MG63 (cell line): Measurements from ENCODE around the gene SETBP1. TPM values are rescaled to one million over a fixed set of nuclear protein-coding genes. Genes with fewer than 3 reads are reported as not detected.

Experiments
- DNase-seq: peaks from one replicate; pipeline ENCODE4 v3.0.0-alpha.2; 2020
- H3K27me3 ChIP-seq: fragments of 250-450 bp; sonication (Bioruptor Pico); 2 replicates; pipeline ENCODE4 v1.5.1; 2020; ENCODE audit warnings: mild to moderate bottlenecking, moderate library complexity
- H3K36me3 ChIP-seq: fragments of 250-450 bp; sonication (Bioruptor Pico); 2 replicates; pipeline ENCODE4 v1.5.1; 2020; ENCODE audit warnings: mild to moderate bottlenecking, moderate library complexity
- H3K4me3 ChIP-seq: fragments of 250-450 bp; sonication (Bioruptor Pico); 2 replicates; pipeline ENCODE4 v1.5.1; 2020; ENCODE audit warnings: mild to moderate bottlenecking, moderate library complexity
- H3K9me3 ChIP-seq: fragments of 250-450 bp; sonication (Bioruptor Pico); 2 replicates; pipeline ENCODE4 v1.5.1; 2020; ENCODE audit warnings: mild to moderate bottlenecking, moderate library complexity
- total RNA-seq: library from RNA; depleted of rRNA; stranded (reverse); fragments of >200 nt; shearing (Covaris generic); gene quantifications from 2 replicates; pipeline ENCODE4 v1.2.3, GENCODE V29; 2014; ENCODE audit warnings: low replicate concordance

SETBP1 gene
- total RNA-seq, 1 experiment from 2014 or later: not detected

DNA sequence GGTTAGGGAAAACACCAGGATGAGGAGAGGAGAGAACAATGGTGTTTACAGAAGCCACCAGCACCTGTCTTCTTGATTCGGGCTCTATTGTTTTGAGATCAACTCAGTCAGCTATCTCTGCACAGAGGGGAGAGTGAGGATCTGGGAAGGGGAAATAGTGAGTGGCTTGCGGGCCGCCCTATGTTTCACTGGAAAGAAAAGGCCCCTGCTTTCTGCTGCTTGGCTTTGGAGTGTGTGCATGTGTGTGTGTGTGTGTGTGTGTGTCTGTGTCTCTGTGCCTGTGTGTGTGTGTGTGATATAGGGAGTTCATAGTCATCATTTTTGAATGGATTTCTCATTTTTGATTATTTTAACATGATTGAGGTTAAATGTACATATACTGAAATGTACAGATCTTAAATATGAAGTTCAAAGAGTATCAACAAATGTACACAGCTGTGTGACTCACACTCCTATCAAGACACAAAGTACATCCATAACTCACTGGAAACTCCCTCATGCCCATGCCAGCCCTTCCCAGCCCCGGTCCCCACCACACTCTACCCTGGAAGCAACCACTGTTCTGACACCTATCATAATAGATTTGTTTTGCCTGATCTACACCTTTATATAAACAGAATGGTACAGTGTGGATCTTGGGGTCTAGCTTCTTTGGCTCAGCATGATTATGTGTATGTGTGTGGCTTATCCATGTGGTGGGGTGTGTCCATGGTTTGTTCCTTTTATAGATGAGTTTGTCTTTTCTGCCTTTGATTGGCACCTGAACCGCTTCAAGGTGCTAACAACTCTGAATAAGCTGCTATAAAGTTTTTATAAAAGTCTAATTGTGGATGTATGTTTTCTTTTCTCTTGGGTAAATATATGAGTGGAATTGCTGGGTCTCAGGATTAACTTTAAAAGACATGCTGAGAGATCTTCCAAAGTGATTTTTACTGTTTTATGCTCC lies 258.3 kb downstream of the SETBP1 start:
- H3K27me3 ChIP-seq: no peaks in the 10 kb centered on the region
- DNase-seq: peak; percentile 9
- H3K4me3 ChIP-seq: no peak overlapping the region
- no peaks in the 10 kb centered on the region for H3K36me3 ChIP-seq
- H3K9me3 ChIP-seq: no peaks in the 10 kb centered on the region

DNA sequence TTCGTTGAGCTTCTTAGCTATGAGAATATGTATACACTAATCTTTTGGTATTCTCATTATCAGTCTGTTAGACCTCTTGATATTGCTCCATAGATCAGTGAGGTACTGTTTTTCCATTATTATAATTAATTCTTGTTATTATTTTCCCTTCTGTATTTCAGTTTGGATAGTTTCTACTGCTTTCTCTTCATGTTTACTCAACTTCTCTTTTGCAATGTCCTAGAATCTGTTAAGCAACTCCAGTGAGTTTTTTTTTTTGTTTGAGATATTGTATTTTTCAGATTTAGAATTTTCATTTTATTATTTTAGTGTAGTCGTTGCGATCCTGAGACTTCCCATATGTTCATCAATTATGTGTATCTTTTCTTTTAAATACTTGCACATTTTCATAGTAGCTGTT lies 260.8 kb downstream of the SETBP1 start:
- Histone ChIP-seq H3K27me3 (no peaks in the 10 kb centered on the region), H3K4me3 (no peak overlapping the region), H3K9me3 (no peaks in the 10 kb centered on the region), H3K36me3 (no peaks in the 10 kb centered on the region)
- DNase-seq: no peak

DNA sequence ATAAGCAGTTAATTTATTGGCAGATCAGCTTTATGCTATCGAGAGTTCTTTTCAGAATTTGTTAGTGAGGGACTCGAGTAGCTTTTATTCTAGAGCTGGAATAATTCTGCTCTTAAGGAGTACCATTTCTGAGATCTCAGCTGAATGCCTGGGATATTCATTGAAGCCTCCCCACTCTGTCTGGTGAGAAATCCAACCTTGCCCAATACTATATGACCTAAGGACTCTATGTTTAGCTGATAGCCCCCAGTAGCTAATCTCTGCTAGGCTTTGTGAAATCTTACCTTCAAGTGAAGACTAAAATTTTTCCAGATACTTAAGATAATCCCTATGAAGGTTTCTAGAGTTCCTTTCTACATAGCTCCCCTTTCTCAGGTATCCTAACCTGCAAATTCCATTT lies 261.4 kb downstream of the SETBP1 start:
- Histone ChIP-seq H3K9me3 (no peaks in the 10 kb centered on the region), H3K4me3 (no peak overlapping the region), H3K27me3 (no peaks in the 10 kb centered on the region), H3K36me3 (no peaks in the 10 kb centered on the region)
- no peak for DNase-seq

DNA sequence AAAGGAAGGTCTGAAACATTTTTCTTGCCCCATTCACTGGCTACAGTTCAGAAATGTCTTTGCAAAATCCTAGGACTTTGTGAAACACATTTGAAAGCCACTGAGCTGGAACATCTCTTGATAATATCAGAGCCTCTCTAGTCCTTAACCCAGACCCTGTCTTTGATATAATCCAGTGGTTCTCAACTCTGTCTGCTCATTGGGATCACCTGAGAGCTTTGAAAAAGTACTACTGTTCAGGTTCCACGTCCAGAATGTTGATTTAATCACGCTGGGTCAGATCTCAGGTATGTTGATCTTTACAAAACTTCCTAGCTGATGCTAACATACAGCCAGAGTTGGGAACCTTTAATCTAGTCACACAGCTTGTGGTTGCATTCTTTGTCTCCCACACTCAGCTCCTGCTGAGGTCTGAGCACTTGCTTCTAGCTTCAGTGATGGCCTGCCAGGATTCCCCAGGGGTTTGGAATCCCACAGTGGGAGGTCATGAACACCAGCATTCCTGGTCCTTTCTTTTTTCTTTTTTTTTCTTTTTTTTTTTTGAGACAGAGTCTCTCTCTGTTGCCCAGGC lies 262.7 kb downstream of the SETBP1 start:
- DNase-seq: peak; percentile 38
- Histone ChIP-seq H3K27me3 (no peaks in the 10 kb centered on the region), H3K36me3 (no peaks in the 10 kb centered on the region), H3K9me3 (no peaks in the 10 kb centered on the region), H3K4me3 (no peak overlapping the region)

DNA sequence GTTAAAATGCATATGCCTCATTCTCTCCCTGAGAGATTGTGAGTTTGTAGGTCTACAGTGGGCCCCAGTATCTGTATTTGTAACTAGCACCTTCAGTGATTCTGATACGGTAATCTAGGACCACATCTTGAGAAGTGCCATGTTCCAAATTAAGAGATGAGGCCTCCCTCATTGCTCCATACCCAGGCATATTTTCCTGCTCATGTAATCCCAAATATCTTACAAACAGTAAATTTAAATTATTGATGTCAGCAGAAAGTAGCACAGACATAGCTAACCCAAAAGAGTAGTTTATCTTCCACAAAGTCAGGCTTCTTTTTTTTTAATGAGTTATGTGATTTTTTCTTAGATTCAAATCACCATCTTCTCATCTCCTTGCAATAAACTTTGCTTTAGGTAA lies 263.8 kb downstream of the SETBP1 start:
- Histone ChIP-seq H3K4me3 (no peak overlapping the region), H3K9me3 (no peaks in the 10 kb centered on the region), H3K36me3 (no peaks in the 10 kb centered on the region), H3K27me3 (no peaks in the 10 kb centered on the region)
- no peak for DNase-seq

DNA sequence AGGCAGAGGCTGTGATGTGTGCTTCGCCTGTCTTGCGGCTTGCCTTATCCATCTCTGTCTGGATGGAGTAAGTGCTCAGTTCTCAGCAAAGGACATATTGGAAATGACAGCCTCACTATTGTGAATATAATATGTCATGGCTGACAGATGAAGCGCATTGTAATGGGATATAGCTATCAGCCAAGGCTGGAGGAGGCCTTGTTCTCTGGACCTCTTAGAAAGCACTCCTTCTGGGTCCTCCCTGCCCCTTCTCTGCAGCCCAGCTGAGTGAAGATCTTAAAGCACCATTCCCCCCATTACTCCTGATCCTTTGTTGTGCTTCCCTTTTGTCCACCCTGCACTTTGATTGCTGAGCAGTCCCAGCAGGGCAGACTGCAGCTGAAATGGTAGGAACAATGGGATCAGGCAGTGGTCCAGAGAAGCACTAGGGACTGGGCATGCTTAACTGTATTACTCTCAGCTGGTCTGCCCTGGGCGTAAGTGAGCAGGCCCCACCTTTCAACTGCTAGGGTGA lies 265.3 kb downstream of the SETBP1 start:
- no peak for DNase-seq
- no peaks in the 10 kb centered on the region for H3K27me3 ChIP-seq
- H3K4me3 ChIP-seq: no peak overlapping the region
- H3K9me3 ChIP-seq: no peaks in the 10 kb centered on the region
- H3K36me3 ChIP-seq: no peaks in the 10 kb centered on the region

DNA sequence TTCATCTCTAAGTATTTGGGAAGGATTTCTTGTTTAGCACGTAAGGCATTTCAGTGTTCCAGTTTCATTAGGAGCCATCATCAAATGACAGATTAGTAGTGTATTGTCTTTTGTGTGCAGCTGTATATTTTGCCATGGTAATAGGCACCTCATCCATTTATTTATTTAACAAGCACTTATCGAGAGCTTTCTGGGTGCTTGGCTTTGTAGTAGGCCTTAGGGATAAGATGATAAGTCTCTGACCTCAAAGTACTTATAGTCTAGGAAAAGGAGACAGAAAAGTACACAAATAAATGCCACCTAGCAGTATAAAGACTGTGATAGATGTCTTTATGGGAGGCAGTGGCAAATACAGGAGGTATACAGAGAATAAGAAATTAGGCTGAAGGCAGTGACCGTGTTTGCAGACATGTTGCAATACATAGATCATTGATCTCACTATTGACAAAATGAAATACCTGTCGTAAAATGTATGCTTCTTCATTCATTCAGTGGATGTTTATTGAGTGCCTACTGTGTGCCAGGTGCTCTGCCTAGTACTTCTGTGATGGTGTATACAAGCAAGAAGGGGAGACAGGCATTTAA lies 265.9 kb downstream of the SETBP1 start:
- H3K9me3 ChIP-seq: no peaks in the 10 kb centered on the region
- DNase-seq: no peak
- H3K4me3 ChIP-seq: no peak overlapping the region
- H3K27me3 ChIP-seq: no peaks in the 10 kb centered on the region
- H3K36me3 ChIP-seq: no peaks in the 10 kb centered on the region

DNA sequence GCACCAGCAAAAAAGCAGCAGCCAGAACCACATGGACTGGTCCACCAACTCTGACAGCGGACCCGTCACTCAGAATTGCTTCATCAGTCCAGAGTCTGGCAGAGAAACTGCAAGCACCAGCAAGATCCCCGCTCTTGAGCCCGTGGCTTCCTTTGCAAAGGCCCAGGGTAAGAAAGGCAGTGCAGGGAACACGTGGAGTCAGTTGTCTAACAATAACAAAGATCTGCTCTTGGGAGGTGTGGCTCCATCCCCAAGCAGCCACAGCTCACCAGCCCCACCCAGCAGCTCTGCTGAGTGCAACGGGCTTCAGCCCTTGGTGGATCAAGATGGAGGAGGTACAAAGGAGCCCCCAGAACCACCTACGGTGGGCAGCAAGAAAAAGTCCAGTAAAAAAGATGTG lies 269.3 kb downstream of the SETBP1 start:
- Histone ChIP-seq H3K36me3 (no peaks in the 10 kb centered on the region), H3K4me3 (no peak overlapping the region), H3K9me3 (no peaks in the 10 kb centered on the region), H3K27me3 (no peaks in the 10 kb centered on the region)
- DNase-seq: no peak

DNA sequence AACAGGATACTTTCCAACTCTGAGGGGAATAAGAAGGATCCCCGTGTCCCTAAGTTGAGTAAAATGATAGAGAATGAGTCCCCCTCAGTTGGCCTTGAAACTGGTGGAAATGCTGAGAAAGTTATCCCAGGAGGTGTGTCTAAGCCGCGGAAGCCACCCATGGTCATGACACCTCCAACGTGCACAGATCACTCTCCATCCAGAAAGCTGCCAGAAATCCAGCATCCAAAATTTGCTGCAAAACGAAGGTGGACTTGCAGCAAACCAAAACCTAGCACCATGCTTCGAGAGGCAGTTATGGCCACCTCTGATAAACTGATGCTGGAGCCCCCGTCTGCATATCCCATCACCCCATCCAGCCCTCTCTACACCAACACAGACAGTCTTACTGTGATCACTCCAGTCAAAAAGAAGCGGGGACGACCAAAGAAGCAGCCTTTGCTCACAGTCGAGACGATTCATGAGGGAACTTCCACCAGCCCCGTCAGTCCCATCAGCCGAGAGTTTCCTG lies 270.1 kb downstream of the SETBP1 start:
- Histone ChIP-seq H3K27me3 (no peaks in the 10 kb centered on the region), H3K9me3 (no peaks in the 10 kb centered on the region), H3K36me3 (no peaks in the 10 kb centered on the region), H3K4me3 (no peak overlapping the region)
- no peak for DNase-seq

DNA sequence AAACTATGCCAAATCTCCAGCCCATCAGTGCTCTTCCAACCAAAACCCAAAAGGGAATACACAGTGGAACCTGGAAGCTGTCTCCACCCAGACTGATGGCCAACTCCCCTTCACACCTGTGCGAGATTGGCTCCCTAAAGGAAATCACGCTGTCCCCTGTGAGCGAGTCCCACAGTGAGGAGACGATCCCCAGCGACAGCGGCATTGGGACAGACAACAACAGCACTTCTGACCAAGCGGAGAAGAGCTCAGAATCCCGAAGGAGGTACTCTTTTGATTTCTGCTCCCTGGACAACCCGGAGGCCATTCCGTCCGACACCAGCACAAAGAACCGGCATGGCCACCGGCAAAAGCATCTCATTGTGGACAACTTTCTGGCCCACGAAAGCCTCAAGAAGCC lies 271.1 kb downstream of the SETBP1 start:
- Histone ChIP-seq H3K36me3 (no peaks in the 10 kb centered on the region), H3K27me3 (no peaks in the 10 kb centered on the region), H3K4me3 (no peak overlapping the region), H3K9me3 (no peaks in the 10 kb centered on the region)
- no peak for DNase-seq

DNA sequence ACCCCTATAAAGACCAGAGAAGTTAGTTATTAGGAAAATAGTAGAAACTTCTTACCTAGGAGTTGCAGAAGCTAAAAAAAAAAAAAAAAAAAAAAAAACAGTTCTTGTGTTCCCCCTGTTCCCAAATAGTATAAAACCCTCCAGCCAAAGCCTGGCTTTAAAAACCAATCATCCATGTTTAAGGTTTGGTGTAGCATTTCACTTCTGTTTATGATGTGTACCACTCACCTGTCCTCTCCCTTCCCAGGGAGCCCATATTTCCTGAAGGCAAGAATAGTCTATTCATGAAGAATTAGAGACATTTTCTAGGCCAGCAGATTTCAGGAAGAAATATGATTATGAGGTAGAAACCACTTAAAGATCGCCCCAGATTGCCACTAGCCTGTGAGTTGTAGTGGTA lies 273.6 kb downstream of the SETBP1 start:
- no peaks in the 10 kb centered on the region for H3K36me3 ChIP-seq

DNA sequence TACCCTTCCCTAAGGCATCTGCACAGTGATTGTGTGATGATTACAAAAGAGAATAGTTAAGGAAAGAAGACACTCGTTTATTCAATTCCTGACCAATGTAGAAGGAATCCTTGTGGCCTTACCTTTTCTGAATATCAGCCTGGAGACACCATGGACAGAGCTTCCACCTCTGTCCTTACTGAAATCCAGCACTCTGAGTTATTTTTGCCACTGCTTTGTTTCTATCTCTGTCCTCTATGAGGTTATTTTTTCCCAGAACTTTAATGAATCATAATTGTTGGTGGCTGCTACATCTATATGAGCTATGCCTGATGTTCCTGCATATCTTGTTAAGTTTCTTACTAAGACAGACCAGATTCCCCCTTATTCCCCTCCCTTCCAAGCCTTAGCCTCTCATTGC lies 275.1 kb downstream of the SETBP1 start:
- Histone ChIP-seq H3K36me3 (no peaks in the 10 kb centered on the region), H3K4me3 (no peak overlapping the region), H3K9me3 (no peaks in the 10 kb centered on the region), H3K27me3 (no peaks in the 10 kb centered on the region)
- no peak for DNase-seq

More for the DNA sequence above, 273.6 kb downstream of the SETBP1 start:
- no peak overlapping the region for H3K4me3 ChIP-seq
- no peaks in the 10 kb centered on the region for H3K9me3 ChIP-seq
- no peaks in the 10 kb centered on the region for H3K27me3 ChIP-seq
- DNase-seq: no peak

DNA sequence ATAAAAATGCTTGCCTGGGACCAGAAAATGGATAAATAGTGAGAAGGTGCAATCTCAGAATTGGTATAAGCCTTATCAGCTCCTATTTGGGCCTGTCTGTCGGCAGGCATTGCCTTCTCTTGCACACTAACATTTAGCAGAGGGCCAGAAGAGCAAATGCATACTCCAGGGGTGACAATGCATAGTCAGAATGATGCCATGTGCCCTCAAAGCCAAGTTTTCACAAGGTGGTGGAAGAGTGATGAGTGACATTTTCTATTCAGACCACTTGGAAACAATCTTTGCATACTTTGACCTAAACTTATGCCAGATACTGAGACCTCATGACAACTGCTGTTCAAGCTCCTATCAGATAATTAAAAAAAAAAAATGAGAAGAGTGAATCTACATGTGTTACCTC lies 276.3 kb downstream of the SETBP1 start:
- no peak overlapping the region for H3K4me3 ChIP-seq
- H3K27me3 ChIP-seq: no peaks in the 10 kb centered on the region
- H3K9me3 ChIP-seq: no peaks in the 10 kb centered on the region
- no peak for DNase-seq
- H3K36me3 ChIP-seq: no peaks in the 10 kb centered on the region

DNA sequence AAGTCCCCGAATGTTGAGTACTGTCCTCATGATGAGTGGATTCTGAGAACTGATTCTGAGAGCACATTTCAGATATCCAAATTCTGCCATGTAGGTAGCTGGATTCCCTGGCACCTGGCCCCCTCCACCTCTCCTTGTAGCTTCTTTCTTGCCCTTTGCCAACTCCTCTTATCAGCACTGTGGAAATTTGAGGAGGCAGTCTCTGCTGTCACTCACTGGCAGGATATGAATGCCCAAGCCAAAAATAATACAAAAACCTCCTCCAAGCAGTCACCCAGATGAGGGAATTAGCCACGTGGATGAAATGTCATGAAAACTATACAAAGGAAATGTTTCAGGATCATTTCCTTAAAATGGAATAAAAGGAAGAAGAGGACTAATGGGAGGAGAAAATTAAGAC lies 276.8 kb downstream of the SETBP1 start:
- no peaks in the 10 kb centered on the region for H3K9me3 ChIP-seq
- no peak for DNase-seq
- H3K4me3 ChIP-seq: no peak overlapping the region
- no peaks in the 10 kb centered on the region for H3K27me3 ChIP-seq
- no peaks in the 10 kb centered on the region for H3K36me3 ChIP-seq

DNA sequence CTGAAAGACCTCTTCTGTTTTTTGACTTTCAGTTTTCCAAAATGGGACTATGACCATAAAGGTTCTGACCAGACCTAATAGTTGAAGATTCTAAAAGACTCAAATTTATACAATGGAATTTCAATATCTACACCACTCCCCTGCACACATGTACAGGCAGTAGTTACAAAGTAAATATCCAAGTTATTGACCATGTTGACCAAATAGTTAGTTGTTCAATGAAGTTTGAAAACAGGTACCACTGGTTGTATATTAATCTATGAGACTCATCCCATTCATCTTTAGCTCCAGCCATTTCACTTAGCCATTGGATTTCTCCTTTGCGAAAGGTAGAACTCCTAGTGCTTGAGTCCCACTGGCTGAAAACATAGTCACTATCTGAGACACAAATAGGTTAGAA lies 277.4 kb downstream of the SETBP1 start:
- Histone ChIP-seq H3K27me3 (no peaks in the 10 kb centered on the region), H3K4me3 (no peak overlapping the region), H3K9me3 (no peaks in the 10 kb centered on the region), H3K36me3 (no peaks in the 10 kb centered on the region)
- DNase-seq: no peak

DNA sequence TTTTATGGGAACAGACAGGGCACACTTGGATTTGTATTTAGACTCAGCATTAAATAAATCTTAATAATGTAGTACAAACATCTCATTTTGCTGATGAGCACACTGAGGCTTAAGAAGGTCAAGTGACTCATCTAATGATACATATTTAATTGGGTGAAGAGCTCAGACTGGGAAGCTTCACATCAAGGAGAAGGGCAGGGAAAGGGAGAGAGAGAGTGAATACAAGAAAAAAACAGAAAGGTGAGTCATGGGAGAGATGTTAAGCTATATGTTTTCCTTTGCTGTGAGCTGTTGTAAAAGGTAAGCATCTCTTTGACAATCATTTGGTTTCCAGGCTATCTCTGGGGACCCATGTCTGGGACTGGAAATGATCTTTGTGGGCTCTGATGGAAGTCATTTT lies 277.8 kb downstream of the SETBP1 start:
- no peaks in the 10 kb centered on the region for H3K27me3 ChIP-seq
- H3K4me3 ChIP-seq: no peak overlapping the region
- no peak for DNase-seq
- H3K9me3 ChIP-seq: no peaks in the 10 kb centered on the region
- no peaks in the 10 kb centered on the region for H3K36me3 ChIP-seq

DNA sequence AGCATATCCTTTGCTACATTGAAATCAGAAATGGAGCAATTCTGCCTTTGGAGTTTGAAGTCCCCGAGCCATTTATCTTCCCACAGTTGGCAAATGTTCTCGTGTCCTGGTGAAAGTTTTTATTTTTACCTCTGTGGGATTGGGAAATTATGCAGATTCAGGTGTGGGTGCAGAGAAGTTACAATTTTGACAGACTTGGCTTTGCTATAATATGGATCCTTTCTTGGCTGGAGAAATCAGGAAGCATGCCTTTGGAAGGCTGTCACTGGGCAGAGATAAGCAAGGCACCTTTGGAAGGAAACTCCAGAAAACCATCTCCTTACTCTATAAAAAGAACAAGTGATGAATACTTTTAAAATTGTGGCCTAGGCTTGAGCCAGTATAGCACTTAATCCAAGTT lies 278.3 kb downstream of the SETBP1 start:
- H3K27me3 ChIP-seq: no peaks in the 10 kb centered on the region
- H3K4me3 ChIP-seq: no peak overlapping the region
- H3K36me3 ChIP-seq: no peaks in the 10 kb centered on the region
- DNase-seq: no peak
- no peaks in the 10 kb centered on the region for H3K9me3 ChIP-seq
